ENCODE data around the gene GATA2. TPM values are rescaled to one million over a fixed set of nuclear protein-coding genes. Genes with fewer than 3 reads are reported as not detected.

The GATA2 gene
- total RNA-seq, 4 donors from 2014 or later = 7.1 to 19.5 (median 9.7) TPM

DNA sequence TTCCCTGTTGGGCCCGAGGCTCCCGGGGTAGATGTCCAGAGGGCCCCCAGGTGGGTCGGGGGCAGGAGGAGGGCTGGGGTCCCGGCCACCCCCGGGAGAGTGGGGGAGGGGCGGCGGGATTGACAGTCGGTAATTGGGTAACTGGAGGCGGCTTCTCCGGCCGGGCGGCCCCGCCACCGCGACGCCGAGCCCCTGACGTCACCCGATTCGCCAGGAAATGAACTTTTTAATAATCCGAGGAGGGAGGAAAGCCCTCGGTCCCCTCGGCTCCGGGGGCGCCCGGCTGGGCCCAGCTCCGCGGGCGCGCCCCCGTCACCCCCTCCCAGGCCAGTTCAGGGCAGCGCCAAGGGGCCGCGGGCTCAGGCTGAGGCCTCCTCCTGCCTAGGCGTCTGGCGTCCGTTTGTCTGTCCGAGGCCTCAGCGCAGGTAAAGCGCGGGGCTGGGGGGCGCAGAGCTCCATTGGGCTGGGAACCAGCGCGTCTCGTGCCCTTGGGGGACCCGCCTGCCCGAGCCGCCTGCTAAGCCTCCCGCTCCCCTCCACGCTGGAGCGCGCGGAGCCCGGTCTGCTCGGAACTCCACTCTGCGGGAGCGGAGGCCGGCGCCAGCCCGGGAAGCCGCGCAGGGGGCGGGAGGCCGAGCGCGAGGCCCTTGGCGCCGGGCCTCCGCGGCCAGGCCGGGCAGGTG lies 3.9 kb downstream of the GATA2 start:
- Histone ChIP-seq H3K4me3 (replicated peaks in 1 of 3) (peak overlapping the region; percentile 35 to 60 (median 51)), H3K36me3 (no peaks in the 10 kb centered on the region), H3K9me3 (no peaks in the 10 kb centered on the region), H3K27ac (peak overlapping the region; percentile 76 to 81 (median 80)), H3K4me1 (peaks cover 21 to 56% of the 10 kb centered on the region in 2 donors), H3K27me3 (peaks cover 47% of the 10 kb centered on the region)
- peak in 1 of 2 donors; percentile 30 for DNase-seq
- peak in 1 of 2 donors; percentile 26 for TF ChIP-seq POLR2A (IDR thresholded peaks at IDR 0.05)
- TF ChIP-seq, protein P1, sequence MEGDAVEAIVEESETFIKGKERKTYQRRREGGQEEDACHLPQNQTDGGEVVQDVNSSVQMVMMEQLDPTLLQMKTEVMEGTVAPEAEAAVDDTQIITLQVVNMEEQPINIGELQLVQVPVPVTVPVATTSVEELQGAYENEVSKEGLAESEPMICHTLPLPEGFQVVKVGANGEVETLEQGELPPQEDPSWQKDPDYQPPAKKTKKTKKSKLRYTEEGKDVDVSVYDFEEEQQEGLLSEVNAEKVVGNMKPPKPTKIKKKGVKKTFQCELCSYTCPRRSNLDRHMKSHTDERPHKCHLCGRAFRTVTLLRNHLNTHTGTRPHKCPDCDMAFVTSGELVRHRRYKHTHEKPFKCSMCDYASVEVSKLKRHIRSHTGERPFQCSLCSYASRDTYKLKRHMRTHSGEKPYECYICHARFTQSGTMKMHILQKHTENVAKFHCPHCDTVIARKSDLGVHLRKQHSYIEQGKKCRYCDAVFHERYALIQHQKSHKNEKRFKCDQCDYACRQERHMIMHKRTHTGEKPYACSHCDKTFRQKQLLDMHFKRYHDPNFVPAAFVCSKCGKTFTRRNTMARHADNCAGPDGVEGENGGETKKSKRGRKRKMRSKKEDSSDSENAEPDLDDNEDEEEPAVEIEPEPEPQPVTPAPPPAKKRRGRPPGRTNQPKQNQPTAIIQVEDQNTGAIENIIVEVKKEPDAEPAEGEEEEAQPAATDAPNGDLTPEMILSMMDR (IDR thresholded peaks at IDR 0.05) = no peak
- intact Hi-C loops (cut with DNase I) = loop anchor here (5.0 kb wide), 1 partner anchor 312 kb away; no protein-coding TSS in a partner anchor
- 2 to 5% methylated on average over 19 to 31 of the region's 71 CpGs for WGBS, 2 donors

DNA sequence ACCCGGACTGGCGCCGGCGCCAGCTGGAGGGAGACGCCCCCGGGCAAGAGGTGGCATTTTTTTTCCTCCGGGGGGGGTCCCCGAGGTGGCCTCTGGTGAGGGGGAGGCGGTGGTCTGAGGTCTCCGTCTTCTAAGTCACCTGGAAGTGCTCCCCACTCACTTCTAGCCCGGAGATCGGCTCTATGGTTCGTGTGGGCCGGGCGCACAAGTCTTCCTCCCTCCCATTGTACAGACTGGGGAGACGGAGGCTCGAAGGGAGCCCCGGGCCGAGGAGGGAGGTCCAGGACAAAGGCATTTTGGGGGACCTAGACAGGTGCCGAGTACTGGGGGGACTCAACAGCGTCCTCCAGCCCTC lies 4.4 kb downstream of the GATA2 start:
- no peak for DNase-seq
- H3K27ac ChIP-seq = peak overlapping the region; percentile 76 to 81 (median 80)
- WGBS, 2 donors = 1 to 6% methylated on average over 12 to 17 of the region's 21 CpGs
- peak overlapping the region in 1 of 3 donors; percentile 60 for H3K4me3 ChIP-seq (replicated peaks in 1 of 3)
- intact Hi-C loops (cut with DNase I) = loop anchor here (5.0 kb wide), 1 partner anchor 311 kb away; no protein-coding TSS in a partner anchor
- H3K4me1 ChIP-seq = peaks cover 21 to 60% of the 10 kb centered on the region in 2 donors
- H3K9me3 ChIP-seq = no peaks in the 10 kb centered on the region
- peaks cover 51% of the 10 kb centered on the region for H3K27me3 ChIP-seq
- no peaks in the 10 kb centered on the region for H3K36me3 ChIP-seq
- TF ChIP-seq, protein P1 (IDR thresholded peaks at IDR 0.05) = no peak
- TF ChIP-seq POLR2A (IDR thresholded peaks at IDR 0.05) = no peak

DNA sequence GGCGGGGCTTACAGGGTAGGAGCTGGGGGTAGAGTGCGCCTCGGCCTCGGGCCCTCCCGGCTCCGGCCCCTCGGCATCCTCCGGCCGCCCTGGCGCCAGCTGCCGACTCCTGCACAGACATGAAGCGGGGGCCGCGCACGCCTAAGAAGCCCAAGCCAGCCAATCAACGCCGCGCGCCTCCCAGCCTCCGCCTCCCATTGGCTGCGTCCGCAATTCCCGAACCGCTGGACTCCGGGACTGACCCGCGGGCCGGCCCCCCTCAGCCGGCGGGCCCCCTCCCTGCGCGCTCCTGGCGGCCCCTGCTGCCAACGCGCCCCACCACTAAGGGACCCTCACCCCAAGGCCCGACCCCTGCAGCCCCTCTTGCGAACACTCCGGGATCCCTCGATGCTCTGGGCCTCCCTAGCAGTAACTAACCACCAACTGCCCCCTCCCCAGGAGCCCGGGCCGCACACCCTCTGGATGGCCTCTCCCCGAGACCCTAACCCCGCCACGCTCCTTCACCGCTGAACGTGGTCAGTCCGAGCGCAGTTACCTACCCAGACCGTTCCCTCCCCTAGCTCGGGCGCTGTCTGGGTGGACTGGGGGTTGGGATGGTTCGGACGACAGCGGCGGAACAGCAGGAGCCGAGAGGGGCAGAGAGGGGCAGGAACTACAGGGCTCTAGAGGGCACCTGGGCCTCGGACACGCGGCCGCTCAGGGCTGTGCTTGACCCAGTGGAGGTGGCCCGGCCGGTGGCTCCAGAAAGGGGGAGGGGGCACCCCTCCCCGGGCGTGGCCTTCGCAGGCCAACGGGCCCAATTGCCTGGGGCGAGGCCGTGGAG lies 5.0 kb downstream of the GATA2 start:
- Histone ChIP-seq H3K9me3 (no peaks in the 10 kb centered on the region), H3K4me3 (replicated peaks in 1 of 3) (peak overlapping the region in 2 of 3 donors; percentile 28 to 60), H3K27ac (peak overlapping the region; percentile 76 to 81 (median 80)), H3K4me1 (peaks cover 21 to 60% of the 10 kb centered on the region in 2 donors), H3K27me3 (peaks cover 54% of the 10 kb centered on the region), H3K36me3 (no peaks in the 10 kb centered on the region)
- peak; percentile 62 to 72 for DNase-seq
- intact Hi-C loops (cut with DNase I) = loop anchor here (5.0 kb wide), 1 partner anchor 311 kb away; no protein-coding TSS in a partner anchor
- peak in 1 of 2 donors; percentile 75 for TF ChIP-seq POLR2A (IDR thresholded peaks at IDR 0.05)
- TF ChIP-seq, protein P1 (IDR thresholded peaks at IDR 0.05) = no peak
- WGBS, 2 donors = 3 to 5% methylated on average over 8 to 20 of the region's 68 CpGs

DNA sequence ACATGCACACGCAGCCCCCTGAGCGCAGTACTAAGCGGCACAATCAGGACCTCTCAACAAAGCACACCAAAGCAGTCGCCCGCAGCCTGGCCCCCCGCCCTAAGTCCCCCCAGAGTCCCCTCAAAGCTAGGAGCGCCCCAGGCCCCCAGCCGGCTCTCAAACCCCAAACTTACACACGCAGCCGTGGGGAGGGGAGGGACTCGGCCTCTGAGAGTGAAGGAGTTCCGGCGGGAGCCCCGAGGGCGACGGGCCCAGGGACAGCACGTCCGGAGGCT lies 5.5 kb downstream of the GATA2 start:
- peaks cover 55% of the 10 kb centered on the region for H3K27me3 ChIP-seq
- no peaks in the 10 kb centered on the region for H3K36me3 ChIP-seq
- no peak for DNase-seq
- TF ChIP-seq, protein P1 (IDR thresholded peaks at IDR 0.05) = no peak
- no peak for TF ChIP-seq POLR2A (IDR thresholded peaks at IDR 0.05)
- H3K4me3 ChIP-seq (replicated peaks in 1 of 3) = peak overlapping the region in 2 of 3 donors; percentile 28 to 60
- intact Hi-C loops (cut with DNase I) = loop anchor here (5.0 kb wide), 1 partner anchor 310 kb away; no protein-coding TSS in a partner anchor
- WGBS, 2 donors = 7 to 8% methylated on average over 2 to 7 of the region's 18 CpGs
- H3K27ac ChIP-seq = peak overlapping the region in 2 of 3 donors; percentile 36 to 81
- H3K4me1 ChIP-seq = peaks cover 21 to 60% of the 10 kb centered on the region in 2 donors
- H3K9me3 ChIP-seq = no peaks in the 10 kb centered on the region

All from thyroid gland (tissue), 4 donors.